B cell (primary cell): ENCODE results near the gene GABRP. TPM values are rescaled to one million over a fixed set of nuclear protein-coding genes. Genes with fewer than 3 reads are reported as not detected.

Source experiments
- ATAC-seq: fragments of 200-7000 bp; cut with Tn5 transposase; one replicate; pipeline ENCODE4 v1.10.0; 2021; ENCODE audit warnings: low read depth, mild to moderate bottlenecking, moderate number of reproducible peaks, moderate library complexity
- CTCF ChIA-PET: fragments of 350-600 bp; sonication (Branson Sonifier 250); formaldehyde crosslinking; loops from one replicate; lab custom pipeline; 2021; ENCODE audit warnings: antibody characterized with exemption, inconsistent platforms; lab: Charles Lee
- POLR2A ChIA-PET: fragments of 350-600 bp; sonication (Branson Sonifier 250); formaldehyde crosslinking; loops from one replicate; lab custom pipeline; 2021; ENCODE audit warnings: antibody characterized with exemption; lab: Charles Lee
- DNase-seq: peaks from one replicate; pipeline ENCODE4 v3.0.0; 2013
- H2AFZ ChIP-seq: 2 replicates; pipeline ENCODE4 v1.6.1; 2012; ENCODE audit warnings: mild to moderate bottlenecking, low read depth, low read length; ENCODE audit not compliant: insufficient read depth, poor library complexity, severe bottlenecking
- H3K27ac ChIP-seq, 2 donors: 1 replicate in 1 of 2; 2 replicates in 1 of 2; pipeline ENCODE4 v1.5.1; 2012 to 2013; ENCODE audit warnings: low read length in 2 of 2, mild to moderate bottlenecking in 2 of 2, moderate library complexity in 1 of 2
- H3K27me3 ChIP-seq, 4 experiments: fragments of 200-600 bp in 1 of 4; sonication (generic) in 1 of 4; replicated peaks in 1 of 4; 1 replicate in 2 of 4; 2 replicates in 2 of 4; pipeline versions ENCODE4 v1.6.1 to v1.7.0; 2013 to 2016; ENCODE audit warnings: low read length in 3 of 4, mild to moderate bottlenecking in 2 of 4, mixed read lengths in 1 of 4, moderate library complexity in 1 of 4; ENCODE audit not compliant: insufficient read depth in 4 of 4, control insufficient read depth in 3 of 4; ENCODE audit errors: control extremely low read depth in 1 of 4
- H3K36me3 ChIP-seq, 2 experiments: replicated peaks in 1 of 2; 1 replicate in 1 of 2; 2 replicates in 1 of 2; pipeline versions ENCODE4 v1.6.1 to v1.7.1; 2013; ENCODE audit warnings: low read length in 1 of 2; ENCODE audit not compliant: insufficient read depth in 2 of 2, control insufficient read depth in 1 of 2; ENCODE audit errors: control extremely low read depth in 1 of 2, extremely low read depth in 1 of 2
- H3K4me1 ChIP-seq, 2 donors: fragments of 200-600 bp in 1 of 2; sonication (generic) in 1 of 2; 1 replicate in 1 of 2; 2 replicates in 1 of 2; pipeline versions ENCODE4 v1.5.1 to v1.6.1; 2013 to 2017; ENCODE audit warnings: low read length in 2 of 2; ENCODE audit not compliant: control insufficient read depth in 2 of 2, insufficient read depth in 2 of 2
- H3K4me2 ChIP-seq: replicated peaks from 2 replicates; pipeline ENCODE3; 2012; ENCODE audit warnings: mild to moderate bottlenecking, low read depth, low read length; ENCODE audit not compliant: poor library complexity, severe bottlenecking
- H3K4me3 ChIP-seq, 5 experiments: fragments of 200-600 bp in 1 of 5; sonication (generic) in 1 of 5; 1 replicate in 3 of 5; 2 replicates in 2 of 5; pipeline versions ENCODE4 v1.5.1 to v1.7.0; 2011 to 2016; ENCODE audit warnings: low read length in 4 of 5, mild to moderate bottlenecking in 4 of 5, low read depth in 2 of 5, control low read depth in 1 of 5, moderate library complexity in 1 of 5; ENCODE audit not compliant: insufficient read depth in 1 of 5; ENCODE audit errors: control extremely low read depth in 1 of 5, extremely low read depth in 1 of 5
- H3K79me2 ChIP-seq: fragments of 200-600 bp; sonication (generic); one replicate; pipeline ENCODE4 v1.6.0; 2016; ENCODE audit warnings: low read length; ENCODE audit not compliant: control insufficient read depth, insufficient read depth
- H3K9ac ChIP-seq: fragments of 200-600 bp; sonication (generic); 2 replicates; pipeline ENCODE4 v1.6.1; 2017; ENCODE audit warnings: mild to moderate bottlenecking, low read length, moderate library complexity
- H3K9me3 ChIP-seq, 3 donors: one replicate each; pipeline versions ENCODE4 v1.6.1 to v1.7.1; 2013; ENCODE audit warnings: low read length in 2 of 3; ENCODE audit not compliant: control insufficient read depth in 2 of 3, insufficient read depth in 1 of 3; ENCODE audit errors: control extremely low read depth in 1 of 3
- H4K20me1 ChIP-seq: 2 replicates; pipeline ENCODE4 v1.6.0; 2012; ENCODE audit warnings: mild to moderate bottlenecking, low read length; ENCODE audit not compliant: insufficient read depth, control insufficient read depth, poor library complexity, severe bottlenecking
- H3K27ac Mint-ChIP-seq: one replicate; pipeline ENCODE4 v1.8.0; 2021; ENCODE audit warnings: mixed read lengths
- H3K27me3 Mint-ChIP-seq: one replicate; pipeline ENCODE4 v1.8.0; 2021; ENCODE audit warnings: mixed read lengths
- H3K4me1 Mint-ChIP-seq: one replicate; pipeline ENCODE4 v1.8.0; 2021; ENCODE audit warnings: mixed read lengths
- H3K4me3 Mint-ChIP-seq: one replicate; pipeline ENCODE4 v1.8.0; 2021; ENCODE audit warnings: mixed read lengths
- H3K9me3 Mint-ChIP-seq: one replicate; pipeline ENCODE4 v1.8.0; 2022; ENCODE audit warnings: mixed read lengths; ENCODE audit not compliant: insufficient read depth
- CTCF ChIP-seq: fragments of 200-600 bp; IDR thresholded peaks from one replicate; pipeline ENCODE4 v1.8.0; 2022; ENCODE audit warnings: antibody characterized with exemption, mild to moderate bottlenecking
- EZH2 ChIP-seq: IDR thresholded peaks from 2 replicates; pipeline ENCODE4 v1.6.1; 2012; ENCODE audit warnings: borderline replicate concordance, low read depth, mild to moderate bottlenecking, moderate library complexity, low read length; ENCODE audit not compliant: insufficient read depth, poor library complexity, severe bottlenecking
- WGBS: methylation state at CpG from one replicate; pipeline ENCODE4 v1.1.5; 2013; ENCODE audit warnings: missing lambda C conversion rate; ENCODE audit not compliant: insufficient coverage; 5-methylcytosine and 5-hydroxymethylcytosine counted together
- intact Hi-C: fragments of 100-400 bp; cut with micrococcal nuclease; formaldehyde crosslinking; loops from one replicate; pipeline ENCODE4 v1.10.0; 2022
- polyA plus RNA-seq: library from polyadenylated mRNA; depleted of rRNA; stranded (reverse); fragments of >200 nt; gene quantifications from 2 replicates; pipeline ENCODE4 v1.2.3, GENCODE V29; 2012
- total RNA-seq, 2 donors: library from RNA; stranded (reverse); fragments of 120-200 nt in 1 of 2; gene quantifications; 1 replicate in 1 of 2; 2 replicates in 1 of 2; pipeline versions ENCODE4 v1.2.3 to v1.2.4, GENCODE V29; 2013 to 2022

Gene GABRP
- total and polyA plus RNA-seq, 2 donors (not counting 1 experiment from before 2014, with no cell fraction given), result not detected

GRCh38 chr5:170769898-170770416, 13.6 kb upstream of the GABRP start:
- Histone ChIP-seq H3K36me3 (no peaks in the 10 kb centered on the region), H3K27ac (no peak overlapping the region), H2AFZ (no peak overlapping the region), H3K4me1 (no peaks in the 10 kb centered on the region), H3K4me2 (no peak overlapping the region), H3K9ac (no peak overlapping the region), H3K9me3 (no peaks in the 10 kb centered on the region), H3K27me3 (peaks cover 0 to 3% (median 0%) of the 10 kb centered on the region in 4 experiments), H3K4me3 (no peak overlapping the region), H3K79me2 (no peaks in the 10 kb centered on the region), H4K20me1 (no peaks in the 10 kb centered on the region)
- ChIA-PET POLR2A (no interaction called here), CTCF (no interaction called here)
- H3K4me1 Mint-ChIP-seq, result no peaks in the 10 kb centered on the region
- no peak overlapping the region for H3K27ac Mint-ChIP-seq
- H3K27me3 Mint-ChIP-seq, result peaks cover 6% of the 10 kb centered on the region
- 88% methylated on average over 4 of the region's 5 CpGs for WGBS
- TF ChIP-seq EZH2, result no peak
- no peak for TF ChIP-seq CTCF
- intact Hi-C loops, result no loop called here
- DNase-seq (no peak), ATAC-seq (no peak)
- H3K9me3 Mint-ChIP-seq, result no peaks in the 10 kb centered on the region
- no peak overlapping the region for H3K4me3 Mint-ChIP-seq

GRCh38 chr5:170771496-170771895, 12.0 kb upstream of the GABRP start:
- H3K27ac ChIP-seq, result no peak overlapping the region
- ATAC-seq (no peak), DNase-seq (no peak)
- peaks cover 0 to 3% (median 0%) of the 10 kb centered on the region in 4 experiments for H3K27me3 ChIP-seq
- Mint-ChIP-seq H3K4me3 (no peak overlapping the region), H3K4me1 (peaks cover 8% of the 10 kb centered on the region), H3K27me3 (peaks cover 6% of the 10 kb centered on the region), H3K9me3 (no peaks in the 10 kb centered on the region), H3K27ac (no peak overlapping the region)
- peaks cover 0 to 9% of the 10 kb centered on the region in 2 donors for H3K4me1 ChIP-seq
- no peaks in the 10 kb centered on the region for H4K20me1 ChIP-seq
- H3K4me2 ChIP-seq, result no peak overlapping the region
- no peak overlapping the region for H2AFZ ChIP-seq
- no peak overlapping the region for H3K9ac ChIP-seq
- H3K79me2 ChIP-seq, result no peaks in the 10 kb centered on the region
- H3K9me3 ChIP-seq, result no peaks in the 10 kb centered on the region
- POLR2A ChIA-PET, result no interaction called here
- no peak overlapping the region for H3K4me3 ChIP-seq
- 94% methylated on average over 15 of the region's 15 CpGs for WGBS
- intact Hi-C loops, result no loop called here
- H3K36me3 ChIP-seq, result no peaks in the 10 kb centered on the region
- CTCF ChIA-PET, result no interaction called here
- TF ChIP-seq CTCF, result no peak
- TF ChIP-seq EZH2, result no peak
